ENCODE results near the gene TCEAL6. TPM values are rescaled to one million over a fixed set of nuclear protein-coding genes. Genes with fewer than 3 reads are reported as not detected.
"Not testable (repeated sequence)": the region's sequence is repeated elsewhere in the genome, so short reads cannot be mapped to it uniquely, and the experiment has no call there.

TCEAL6 gene
- total and polyA plus RNA-seq, 3 experiments from 2014 or later = not detected

DNA sequence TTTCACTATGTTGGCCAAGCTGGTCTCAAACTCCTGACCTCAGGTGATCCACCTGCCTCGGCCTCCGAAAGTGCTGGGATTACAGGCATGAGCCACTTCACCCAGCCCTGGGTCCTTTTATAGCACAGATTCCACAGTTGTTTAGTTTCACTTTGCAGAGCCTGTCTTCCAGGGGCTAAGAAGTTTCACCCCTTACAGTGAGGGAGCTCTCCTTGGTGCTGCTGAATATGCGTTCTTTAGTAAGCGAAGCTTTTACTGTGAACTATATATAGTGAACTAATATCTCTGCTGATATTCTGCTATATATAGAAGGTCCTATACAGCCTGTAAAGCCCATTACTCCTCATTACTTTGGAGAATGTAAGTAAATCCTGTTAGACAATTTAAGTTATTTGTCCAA, 4.2 kb downstream of the TCEAL6 start:
- DNase-seq = no peak
- Histone ChIP-seq H3K9me3 (ENCODE audit: low read length) (no peaks in the 10 kb centered on the region), H3K27me3 (ENCODE audit: insufficient read depth, low read length, poor library complexity, severe bottlenecking) (no peaks in the 10 kb centered on the region), H3K36me3 (ENCODE audit: insufficient read depth, low read length) (no peaks in the 10 kb centered on the region), H3K4me3 (ENCODE audit: low read length) (no peak overlapping the region), H3K4me1 (ENCODE audit: insufficient read depth, low read length) (no peaks in the 10 kb centered on the region), H3K27ac (ENCODE audit: low read depth, low read length) (no peak overlapping the region)
- peaks cover 20 to 24% of the 10 kb centered on the region in 2 donors for H3K27me3 Mint-ChIP-seq
- ChIA-PET CTCF (no interaction called here), POLR2A (no interaction called here)
- no peak overlapping the region for H3K4me3 Mint-ChIP-seq
- H3K27ac Mint-ChIP-seq = no peak overlapping the region
- no peaks in the 10 kb centered on the region for H3K9me3 Mint-ChIP-seq
- peaks cover 0 to 3% (median 0%) of the 10 kb centered on the region in 3 donors for H3K4me1 Mint-ChIP-seq
- no peaks in the 10 kb centered on the region for H3K36me3 Mint-ChIP-seq

DNA sequence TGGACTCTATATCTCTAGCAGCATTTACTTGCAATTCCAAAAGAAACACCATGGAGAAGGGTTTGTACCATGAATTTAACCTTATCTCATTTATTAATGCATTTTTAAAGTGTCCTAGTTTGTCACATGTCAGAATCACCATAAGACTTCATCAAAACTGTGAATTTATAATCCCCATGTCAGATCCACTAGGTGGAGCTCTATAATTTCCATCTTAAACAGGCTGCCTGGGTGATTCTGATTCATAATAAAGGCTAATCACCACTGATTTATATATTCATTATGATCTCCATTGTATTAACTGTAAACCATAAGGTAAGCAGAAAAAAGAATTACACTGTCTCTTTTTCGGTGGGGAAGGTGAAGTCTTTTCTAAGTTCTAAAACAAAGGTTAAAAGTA, 12.8 kb downstream of the TCEAL6 start:
- H3K27ac Mint-ChIP-seq = no peak overlapping the region
- no peaks in the 10 kb centered on the region for H3K4me1 ChIP-seq (ENCODE audit: insufficient read depth, low read length)
- no peaks in the 10 kb centered on the region for H3K27me3 ChIP-seq (ENCODE audit: insufficient read depth, low read length, poor library complexity, severe bottlenecking)
- no peak overlapping the region for H3K4me3 ChIP-seq (ENCODE audit: low read length)
- H3K27ac ChIP-seq (ENCODE audit: low read depth, low read length) = no peak overlapping the region
- H3K4me1 Mint-ChIP-seq = peaks cover 2 to 8% (median 5%) of the 10 kb centered on the region in 3 donors
- peaks cover 19 to 37% of the 10 kb centered on the region in 2 donors for H3K27me3 Mint-ChIP-seq
- H3K9me3 ChIP-seq (ENCODE audit: low read length) = no peaks in the 10 kb centered on the region
- ChIA-PET POLR2A (no interaction called here), CTCF (no interaction called here)
- H3K4me3 Mint-ChIP-seq = no peak overlapping the region
- H3K36me3 ChIP-seq (ENCODE audit: insufficient read depth, low read length) = no peaks in the 10 kb centered on the region
- DNase-seq = no peak
- peaks cover 0 to 2% (median 0%) of the 10 kb centered on the region in 5 donors for H3K9me3 Mint-ChIP-seq
- no peaks in the 10 kb centered on the region for H3K36me3 Mint-ChIP-seq

- H3K27me3 Mint-ChIP-seq = peaks cover 20 to 41% of the 10 kb centered on the region in 2 donors
- no peaks in the 10 kb centered on the region for H3K9me3 ChIP-seq (ENCODE audit: low read length)
- no peaks in the 10 kb centered on the region for H3K36me3 Mint-ChIP-seq
- no peak overlapping the region for H3K4me3 ChIP-seq (ENCODE audit: low read length)
- H3K9me3 Mint-ChIP-seq = peaks cover 0 to 2% (median 0%) of the 10 kb centered on the region in 5 donors
- H3K4me3 Mint-ChIP-seq = no peak overlapping the region
- no peaks in the 10 kb centered on the region for H3K4me1 ChIP-seq (ENCODE audit: insufficient read depth, low read length)
- peaks cover 2 to 10% (median 6%) of the 10 kb centered on the region in 3 donors for H3K4me1 Mint-ChIP-seq
- DNase-seq = no peak
- H3K27ac Mint-ChIP-seq = no peak overlapping the region
- H3K27me3 ChIP-seq (ENCODE audit: insufficient read depth, low read length, poor library complexity, severe bottlenecking) = no peaks in the 10 kb centered on the region
- CTCF ChIA-PET = no interaction called here
- no peak overlapping the region for H3K27ac ChIP-seq (ENCODE audit: low read depth, low read length)
- POLR2A ChIA-PET = no interaction called here
- H3K36me3 ChIP-seq (ENCODE audit: insufficient read depth, low read length) = no peaks in the 10 kb centered on the region
Observed at GRCh38 chrX:102126863-102127262, 15.4 kb downstream of the TCEAL6 start.

- Mint-ChIP-seq H3K27me3 (peaks cover 16 to 41% of the 10 kb centered on the region in 2 donors), H3K4me3 (peak overlapping the region in 3 of 7 donors; percentile 14 to 52 (median 14))
- H3K4me3 ChIP-seq (ENCODE audit: low read length); H3K4me1 Mint-ChIP-seq; POLR2A ChIA-PET; H3K27ac Mint-ChIP-seq; H3K9me3 ChIP-seq (ENCODE audit: low read length); DNase-seq; H3K27me3 ChIP-seq (ENCODE audit: insufficient read depth, low read length, poor library complexity, severe bottlenecking); H3K36me3 Mint-ChIP-seq; CTCF ChIA-PET; H3K4me1 ChIP-seq (ENCODE audit: insufficient read depth, low read length); H3K27ac ChIP-seq (ENCODE audit: low read depth, low read length); H3K36me3 ChIP-seq (ENCODE audit: insufficient read depth, low read length); H3K9me3 Mint-ChIP-seq: not testable (repeated sequence)
Observed at GRCh38 chrX:102126080-102126818, 16.0 kb downstream of the TCEAL6 start.

DNA sequence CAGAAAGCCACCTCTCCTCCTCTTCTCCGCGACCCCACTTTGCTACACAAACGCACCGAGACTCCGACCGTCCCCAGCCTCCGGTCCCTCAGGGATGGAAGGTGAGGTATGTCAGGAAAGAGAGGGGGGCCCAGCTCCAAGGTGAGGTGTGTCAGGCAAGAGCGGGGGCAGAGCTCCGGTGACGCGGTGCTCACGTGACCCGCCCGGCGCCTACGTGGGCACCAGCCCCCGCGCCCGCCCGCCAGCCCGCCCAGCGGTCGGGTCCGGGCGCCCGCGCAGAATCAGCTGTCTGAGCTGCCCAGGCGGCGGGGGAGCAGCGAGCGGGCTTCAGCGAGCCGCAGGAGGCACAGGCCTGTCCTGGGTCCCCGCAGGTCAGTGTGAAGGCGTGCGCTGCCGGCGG, 16.8 kb downstream of the TCEAL6 start, which contains the start of gene TCEAL2:
Gene TCEAL2 (plus strand): TSS at position 244 of the 400 bp plus-strand sequence. CDS start 1,152 bp downstream, outside the sequence.
- H3K4me3 Mint-ChIP-seq = peak within 1 kb of the TSS in 6 of 7 donors; percentile 7 to 61 (median 42)
- H3K9me3 ChIP-seq (ENCODE audit: low read length); CTCF ChIA-PET; H3K27ac ChIP-seq (ENCODE audit: low read depth, low read length); H3K4me3 ChIP-seq (ENCODE audit: low read length); POLR2A ChIA-PET; H3K9me3 Mint-ChIP-seq; H3K4me1 ChIP-seq (ENCODE audit: insufficient read depth, low read length); H3K36me3 Mint-ChIP-seq; H3K36me3 ChIP-seq (ENCODE audit: insufficient read depth, low read length); H3K27me3 ChIP-seq (ENCODE audit: insufficient read depth, low read length, poor library complexity, severe bottlenecking); H3K4me1 Mint-ChIP-seq: not testable (repeated sequence)
- H3K27me3 Mint-ChIP-seq = peaks cover 18 to 37% of the 10 kb centered on the region in 2 donors
- peak within 1 kb of the TSS in 1 of 8 donors; percentile 25 for H3K27ac Mint-ChIP-seq
- DNase-seq = peak in 1 of 5 donors; percentile 18

DNA sequence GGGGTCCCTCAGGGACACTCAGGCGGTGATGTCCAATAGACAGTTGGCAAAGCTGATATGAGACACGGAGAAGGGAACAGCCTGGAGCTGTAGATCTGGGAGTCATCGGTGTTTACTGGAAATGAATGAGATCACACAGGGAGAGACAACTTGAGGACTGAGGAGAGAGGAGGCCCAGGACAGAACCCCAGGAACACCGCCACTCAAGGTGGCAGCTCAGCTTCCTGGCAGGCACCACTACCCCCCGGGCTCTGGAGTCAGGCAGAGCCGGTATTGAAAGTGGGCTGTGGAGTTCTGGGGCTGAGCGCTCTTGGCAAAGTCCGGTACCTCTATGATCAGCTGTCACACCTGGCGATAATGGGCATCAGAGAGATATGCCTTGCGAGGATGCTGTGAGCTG, 17.3 kb downstream of the TCEAL6 start:
- H3K36me3 Mint-ChIP-seq; DNase-seq; H3K9me3 ChIP-seq (ENCODE audit: low read length); H3K27me3 ChIP-seq (ENCODE audit: insufficient read depth, low read length, poor library complexity, severe bottlenecking); H3K36me3 ChIP-seq (ENCODE audit: insufficient read depth, low read length); H3K27ac Mint-ChIP-seq; H3K9me3 Mint-ChIP-seq; H3K4me1 Mint-ChIP-seq; CTCF ChIA-PET; H3K4me1 ChIP-seq (ENCODE audit: insufficient read depth, low read length); POLR2A ChIA-PET; H3K4me3 ChIP-seq (ENCODE audit: low read length); H3K27ac ChIP-seq (ENCODE audit: low read depth, low read length): not testable (repeated sequence)
- peak overlapping the region in 6 of 7 donors; percentile 7 to 61 (median 42) for H3K4me3 Mint-ChIP-seq
- H3K27me3 Mint-ChIP-seq = peaks cover 18 to 35% of the 10 kb centered on the region in 2 donors

GRCh38 chrX:102115748-102116147, 26.5 kb downstream of the TCEAL6 start:
- H3K36me3 ChIP-seq (ENCODE audit: insufficient read depth, low read length) = no peaks in the 10 kb centered on the region
- Mint-ChIP-seq H3K4me3 (no peak overlapping the region), H3K27ac (no peak overlapping the region), H3K36me3 (no peaks in the 10 kb centered on the region), H3K27me3 (peaks cover 3 to 4% of the 10 kb centered on the region in 2 donors), H3K4me1 (no peaks in the 10 kb centered on the region), H3K9me3 (no peaks in the 10 kb centered on the region)
- no peak overlapping the region for H3K4me3 ChIP-seq (ENCODE audit: low read length)
- ChIA-PET CTCF (no interaction called here), POLR2A (no interaction called here)
- no peak overlapping the region for H3K27ac ChIP-seq (ENCODE audit: low read depth, low read length)
- H3K27me3 ChIP-seq (ENCODE audit: insufficient read depth, low read length, poor library complexity, severe bottlenecking) = no peaks in the 10 kb centered on the region
- no peak for DNase-seq
- no peaks in the 10 kb centered on the region for H3K4me1 ChIP-seq (ENCODE audit: insufficient read depth, low read length)
- no peaks in the 10 kb centered on the region for H3K9me3 ChIP-seq (ENCODE audit: low read length)

DNA sequence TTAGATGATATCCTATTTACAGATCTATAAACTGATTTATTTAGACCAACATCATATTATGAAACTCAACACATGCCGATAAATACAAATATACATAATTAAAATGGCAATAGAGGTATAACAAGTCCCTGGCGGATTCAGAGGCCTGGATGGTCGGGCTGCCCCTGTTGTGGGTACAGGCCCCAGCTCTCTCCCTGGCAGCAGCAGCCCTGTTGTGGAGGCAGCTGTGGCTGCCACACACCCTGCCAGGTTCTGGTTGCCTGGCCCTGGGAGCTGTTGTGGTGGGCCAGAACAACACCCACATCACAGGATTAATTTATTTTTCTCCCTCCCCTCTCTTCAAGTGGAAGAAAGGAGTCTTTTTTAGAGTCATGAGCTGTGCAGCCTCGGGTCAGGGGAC, 28.9 kb downstream of the TCEAL6 start:
- no peak overlapping the region for H3K4me3 ChIP-seq (ENCODE audit: low read length)
- Mint-ChIP-seq H3K4me3 (no peak overlapping the region), H3K27me3 (peaks cover 4 to 9% of the 10 kb centered on the region in 2 donors), H3K4me1 (no peaks in the 10 kb centered on the region), H3K27ac (no peak overlapping the region), H3K9me3 (no peaks in the 10 kb centered on the region), H3K36me3 (no peaks in the 10 kb centered on the region)
- no peaks in the 10 kb centered on the region for H3K36me3 ChIP-seq (ENCODE audit: insufficient read depth, low read length)
- H3K27me3 ChIP-seq (ENCODE audit: insufficient read depth, low read length, poor library complexity, severe bottlenecking) = no peaks in the 10 kb centered on the region
- CTCF ChIA-PET = no interaction called here
- POLR2A ChIA-PET = no interaction called here
- no peaks in the 10 kb centered on the region for H3K4me1 ChIP-seq (ENCODE audit: insufficient read depth, low read length)
- DNase-seq = no peak
- no peaks in the 10 kb centered on the region for H3K9me3 ChIP-seq (ENCODE audit: low read length)
- H3K27ac ChIP-seq (ENCODE audit: low read depth, low read length) = no peak overlapping the region
